DMS79 (cell line): ENCODE data around the gene SLC25A21.
"Not testable (repeated sequence)": the region's sequence is repeated elsewhere in the genome, so short reads cannot be mapped to it uniquely, and the experiment has no call there.

ENCODE experiments used
- DNase-seq: peaks from one replicate; lab custom pipeline; 2025; lab: John Stamatoyannopoulos, UW

Gene SLC25A21

GRCh38 chr14:36823651-36824050 lies 348.8 kb downstream of the SLC25A21 start:
- no peak for DNase-seq

- no peak for DNase-seq
Observed at GRCh38 chr14:36822685-36823084, 349.7 kb downstream of the SLC25A21 start.

- DNase-seq, result peak; percentile 32
Observed at GRCh38 chr14:36820901-36821300, 351.5 kb downstream of the SLC25A21 start.

GRCh38 chr14:36820111-36820709 lies 352.2 kb downstream of the SLC25A21 start:
- DNase-seq, result no peak

- no peak for DNase-seq
Observed at GRCh38 chr14:36818794-36819384, 353.5 kb downstream of the SLC25A21 start.

GRCh38 chr14:36818246-36818645 lies 354.2 kb downstream of the SLC25A21 start:
- no peak for DNase-seq

- DNase-seq, result peak; percentile 49
Observed at GRCh38 chr14:36817071-36817930, 355.1 kb downstream of the SLC25A21 start.

- no peak for DNase-seq
Observed at GRCh38 chr14:36816481-36816880, 355.9 kb downstream of the SLC25A21 start.

- not testable (repeated sequence) for DNase-seq
Observed at GRCh38 chr14:36814783-36815182, 357.6 kb downstream of the SLC25A21 start.

- DNase-seq, result no peak
Observed at GRCh38 chr14:36810209-36810608, 362.2 kb downstream of the SLC25A21 start.

- peak; percentile 84 for DNase-seq
Observed at GRCh38 chr14:36807727-36808126, 364.7 kb downstream of the SLC25A21 start.

GRCh38 chr14:36805131-36805559 lies 367.3 kb downstream of the SLC25A21 start:
- no peak for DNase-seq

GRCh38 chr14:36797634-36798033 lies 374.8 kb downstream of the SLC25A21 start:
- no peak for DNase-seq

- peak; percentile 45 for DNase-seq
Observed at GRCh38 chr14:36791402-36791801, 381.0 kb downstream of the SLC25A21 start.

- DNase-seq, result peak; percentile 65
Observed at GRCh38 chr14:36785511-36785910, 386.9 kb downstream of the SLC25A21 start.

- no peak for DNase-seq
Observed at GRCh38 chr14:36784541-36784940, 387.9 kb downstream of the SLC25A21 start.

- DNase-seq, result no peak
Observed at GRCh38 chr14:36781897-36782296, 390.5 kb downstream of the SLC25A21 start.

- no peak for DNase-seq
Observed at GRCh38 chr14:36773558-36773957, 398.8 kb downstream of the SLC25A21 start.

GRCh38 chr14:36773136-36773540 lies 399.3 kb downstream of the SLC25A21 start:
- no peak for DNase-seq

GRCh38 chr14:36771028-36771640 lies 401.3 kb downstream of the SLC25A21 start:
- peak; percentile 98 for DNase-seq

GRCh38 chr14:36768638-36769337 lies 403.6 kb downstream of the SLC25A21 start:
- DNase-seq, result peak; percentile 59
